ENCODE measurements around the gene CCDC170.

DNA sequence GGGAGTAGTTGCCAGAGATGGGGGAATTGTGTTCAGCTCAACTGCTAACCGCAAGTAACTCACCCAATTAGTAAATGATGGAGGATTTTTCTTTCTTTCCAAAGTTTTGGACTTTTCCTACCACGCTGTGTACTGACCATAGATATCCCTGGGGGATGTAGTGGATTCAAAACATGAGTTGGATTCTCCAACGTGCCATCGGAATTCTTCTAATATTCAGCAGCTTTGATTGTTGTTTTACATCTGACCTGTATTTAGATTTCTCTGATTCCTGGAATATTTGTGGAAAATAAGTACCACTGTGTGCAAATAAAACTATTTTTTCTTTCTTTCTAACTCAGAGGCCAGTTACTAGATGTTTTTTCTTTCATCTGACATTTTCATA, 1.1 kb downstream of the CCDC170 start:
- TF ChIP-seq POLR2A (IDR thresholded peaks at IDR 0.05; ENCODE audit: low read depth, low read length) (no peak), POLR2AphosphoS5 (IDR thresholded peaks at IDR 0.05; ENCODE audit: low read depth, low read length) (no peak), TAF1 (IDR thresholded peaks at IDR 0.05; ENCODE audit: borderline replicate concordance, low read depth, low read length) (no peak)
